ENCODE data around the gene RGCC. TPM values are rescaled to one million over a fixed set of nuclear protein-coding genes. Genes with fewer than 3 reads are reported as not detected.

The RGCC gene
- total RNA-seq, 1 experiment from 2014 or later, result 3.4 TPM

- no TSS peak for BruUV-seq (replicated peaks)
- CTCF ChIA-PET, result no interaction called here
- TF ChIP-seq EZH2 (IDR thresholded peaks at IDR 0.05; ENCODE audit: low read depth), result no peak
- TF ChIP-seq CTCF (conservative IDR thresholded peaks at IDR 0.05), result no peak
- no peak overlapping the region for H2AFZ ChIP-seq
- no peak overlapping the region for H3K4me3 ChIP-seq
- no peaks in the 10 kb centered on the region for H3K9me3 ChIP-seq (ENCODE audit: insufficient read depth, low read depth)
- no peaks in the 10 kb centered on the region for H3K9me2 ChIP-seq (ENCODE audit: insufficient read depth)
- no peaks in the 10 kb centered on the region for H3F3A ChIP-seq (ENCODE audit: insufficient read depth, low read depth)
- H3K36me3 ChIP-seq (ENCODE audit: low read depth), result no peaks in the 10 kb centered on the region
- intact Hi-C loops (cut with micrococcal nuclease; ENCODE audit: unreplicated experiment), result no loop called here
- H3K4me2 ChIP-seq, result no peak overlapping the region
- no peaks in the 10 kb centered on the region for H3K27me3 ChIP-seq (ENCODE audit: insufficient read depth, low read depth)
- no peak for DNase-seq
- H3K27ac ChIP-seq, result no peak overlapping the region
- no peaks in the 10 kb centered on the region for H3K4me1 ChIP-seq (replicated peaks; ENCODE audit: insufficient read depth)
- POLR2A ChIA-PET (ENCODE audit: unreplicated experiment), result no interaction called here
- H4K20me1 ChIP-seq (ENCODE audit: insufficient read depth), result no peaks in the 10 kb centered on the region
- no peaks in the 10 kb centered on the region for H3K79me2 ChIP-seq (ENCODE audit: low read depth)
Measured at GRCh38 chr13:41434831-41435520, 22.4 kb upstream of the RGCC start.

GRCh38 chr13:41443969-41444368 lies 13.4 kb upstream of the RGCC start:
- intact Hi-C loops (cut with micrococcal nuclease; ENCODE audit: unreplicated experiment), result no loop called here
- Histone ChIP-seq H3K27me3 (ENCODE audit: insufficient read depth, low read depth) (no peaks in the 10 kb centered on the region), H3K9me3 (ENCODE audit: insufficient read depth, low read depth) (no peaks in the 10 kb centered on the region)

GRCh38 chr13:41452462-41452861 lies 4.9 kb upstream of the RGCC start:
- no peaks in the 10 kb centered on the region for H3K79me2 ChIP-seq (ENCODE audit: low read depth)
- no TSS peak for BruUV-seq (replicated peaks)
- H3K9me2 ChIP-seq (ENCODE audit: insufficient read depth), result no peaks in the 10 kb centered on the region
- DNase-seq, result no peak
- H3K27ac ChIP-seq, result no peak overlapping the region
- ChIA-PET POLR2A (ENCODE audit: unreplicated experiment) (no interaction called here), CTCF (no interaction called here)
- no peaks in the 10 kb centered on the region for H3K9me3 ChIP-seq (ENCODE audit: insufficient read depth, low read depth)
- H3K4me3 ChIP-seq, result no peak overlapping the region
- 0 out of 2 replicates have a peak, but pooled peaks cover 5% of the 10 kb centered on the region for H3K27me3 ChIP-seq (ENCODE audit: insufficient read depth, low read depth)
- H3K36me3 ChIP-seq (ENCODE audit: low read depth), result no peaks in the 10 kb centered on the region
- H2AFZ ChIP-seq, result no peak overlapping the region
- intact Hi-C loops (cut with micrococcal nuclease; ENCODE audit: unreplicated experiment), result no loop called here
- no peaks in the 10 kb centered on the region for H4K20me1 ChIP-seq (ENCODE audit: insufficient read depth)
- peaks cover 8% of the 10 kb centered on the region; the same call in 1 of the 2 replicates for H3F3A ChIP-seq (ENCODE audit: insufficient read depth, low read depth)
- TF ChIP-seq CTCF (conservative IDR thresholded peaks at IDR 0.05), result no peak
- no peak for TF ChIP-seq EZH2 (IDR thresholded peaks at IDR 0.05; ENCODE audit: low read depth)
- no peak overlapping the region for H3K4me2 ChIP-seq
- no peaks in the 10 kb centered on the region for H3K4me1 ChIP-seq (replicated peaks; ENCODE audit: insufficient read depth)

More at GRCh38 chr13:41443969-41444368, 13.4 kb upstream of the RGCC start:
- Histone ChIP-seq H3K4me3 (no peak overlapping the region), H2AFZ (no peak overlapping the region), H4K20me1 (ENCODE audit: insufficient read depth) (no peaks in the 10 kb centered on the region), H3K4me2 (no peak overlapping the region), H3K79me2 (ENCODE audit: low read depth) (no peaks in the 10 kb centered on the region), H3K27ac (no peak overlapping the region), H3K9me2 (ENCODE audit: insufficient read depth) (no peaks in the 10 kb centered on the region), H3F3A (ENCODE audit: insufficient read depth, low read depth) (no peaks in the 10 kb centered on the region), H3K36me3 (ENCODE audit: low read depth) (no peaks in the 10 kb centered on the region), H3K4me1 (replicated peaks; ENCODE audit: insufficient read depth) (no peaks in the 10 kb centered on the region)
- DNase-seq, result no peak
- ChIA-PET POLR2A (ENCODE audit: unreplicated experiment) (no interaction called here), CTCF (no interaction called here)
- BruUV-seq (replicated peaks), result no TSS peak
- TF ChIP-seq EZH2 (IDR thresholded peaks at IDR 0.05; ENCODE audit: low read depth), result no peak
- no peak for TF ChIP-seq CTCF (conservative IDR thresholded peaks at IDR 0.05)
